Osteoblast (primary cell): ENCODE data around the gene RNF113B. TPM values are rescaled to one million over a fixed set of nuclear protein-coding genes. Genes with fewer than 3 reads are reported as not detected.

Experiments
- DNase-seq: peaks from one replicate; pipeline ENCODE4 v3.0.0; 2011; ENCODE audit warnings: low spot score, mixed read lengths; ENCODE audit not compliant: insufficient read length; ENCODE audit errors: missing footprints
- H2AFZ ChIP-seq: 2 replicates; pipeline ENCODE4 v1.6.0; 2011; ENCODE audit warnings: mild to moderate bottlenecking, low read length
- H3K27ac ChIP-seq: 2 replicates; pipeline ENCODE4 v1.5.1; 2011; ENCODE audit warnings: mild to moderate bottlenecking, low read depth, low read length, moderate library complexity
- H3K27me3 ChIP-seq: 2 replicates; pipeline ENCODE4 v1.6.0; 2012; ENCODE audit warnings: mild to moderate bottlenecking, control low read depth, inconsistent platforms, low read length, moderate library complexity; ENCODE audit not compliant: insufficient read depth
- H3K36me3 ChIP-seq: 2 replicates; pipeline ENCODE4 v1.5.1; 2011; ENCODE audit warnings: mild to moderate bottlenecking, low read length, control low read depth, moderate library complexity; ENCODE audit not compliant: insufficient read depth
- H3K4me1 ChIP-seq: 2 replicates; pipeline ENCODE4 v1.5.1; 2011; ENCODE audit warnings: mild to moderate bottlenecking, low read length, control low read depth, moderate library complexity; ENCODE audit not compliant: insufficient read depth
- H3K4me2 ChIP-seq: 2 replicates; pipeline ENCODE4 v1.6.0; 2011; ENCODE audit warnings: mild to moderate bottlenecking, low read length; ENCODE audit not compliant: insufficient read depth
- H3K4me3 ChIP-seq: fragments of 200-600 bp; sonication (generic); 3 replicates; pipeline ENCODE4 v1.5.1; 2012; ENCODE audit warnings: mild to moderate bottlenecking, low read length, inconsistent platforms; ENCODE audit not compliant: insufficient read depth
- H3K79me2 ChIP-seq: 2 replicates; pipeline ENCODE4 v1.6.0; 2012; ENCODE audit warnings: mild to moderate bottlenecking, low read length, control low read depth, inconsistent platforms; ENCODE audit not compliant: insufficient read depth
- H3K9me3 ChIP-seq: 2 replicates; pipeline ENCODE4 v1.5.1; 2011; ENCODE audit warnings: low read depth, low read length, control low read depth
- H4K20me1 ChIP-seq: 2 replicates; pipeline ENCODE4 v1.6.0; 2012; ENCODE audit warnings: mild to moderate bottlenecking, low read length, control low read depth; ENCODE audit not compliant: insufficient read depth
- CTCF ChIP-seq: IDR thresholded peaks from 2 replicates; pipeline ENCODE4 v1.5.1; 2011; ENCODE audit warnings: mild to moderate bottlenecking, low read depth, low read length, moderate library complexity; ENCODE audit errors: extremely low read depth
- total RNA-seq: library from RNA; depleted of rRNA; stranded (reverse); fragments of >200 nt; gene quantifications from 2 replicates; pipeline ENCODE4 v1.2.3, GENCODE V29; 2012

Gene RNF113B
- total RNA-seq, 1 donor, result not detected

- Histone ChIP-seq H3K27ac (peak overlapping the region; percentile 96), H3K79me2 (peaks cover 60% of the 10 kb centered on the region), H3K4me2 (peak overlapping the region; percentile 62), H2AFZ (no peak overlapping the region), H3K36me3 (no peaks in the 10 kb centered on the region), H4K20me1 (no peaks in the 10 kb centered on the region), H3K4me1 (peaks cover 47% of the 10 kb centered on the region), H3K27me3 (no peaks in the 10 kb centered on the region), H3K9me3 (no peaks in the 10 kb centered on the region), H3K4me3 (peak overlapping the region; percentile 14)
- TF ChIP-seq CTCF, result no peak
- peak; percentile 94 for DNase-seq
These were observed 3.5 kb downstream of the RNF113B start for GRCh38 chr13:98173431-98174152.

DNA sequence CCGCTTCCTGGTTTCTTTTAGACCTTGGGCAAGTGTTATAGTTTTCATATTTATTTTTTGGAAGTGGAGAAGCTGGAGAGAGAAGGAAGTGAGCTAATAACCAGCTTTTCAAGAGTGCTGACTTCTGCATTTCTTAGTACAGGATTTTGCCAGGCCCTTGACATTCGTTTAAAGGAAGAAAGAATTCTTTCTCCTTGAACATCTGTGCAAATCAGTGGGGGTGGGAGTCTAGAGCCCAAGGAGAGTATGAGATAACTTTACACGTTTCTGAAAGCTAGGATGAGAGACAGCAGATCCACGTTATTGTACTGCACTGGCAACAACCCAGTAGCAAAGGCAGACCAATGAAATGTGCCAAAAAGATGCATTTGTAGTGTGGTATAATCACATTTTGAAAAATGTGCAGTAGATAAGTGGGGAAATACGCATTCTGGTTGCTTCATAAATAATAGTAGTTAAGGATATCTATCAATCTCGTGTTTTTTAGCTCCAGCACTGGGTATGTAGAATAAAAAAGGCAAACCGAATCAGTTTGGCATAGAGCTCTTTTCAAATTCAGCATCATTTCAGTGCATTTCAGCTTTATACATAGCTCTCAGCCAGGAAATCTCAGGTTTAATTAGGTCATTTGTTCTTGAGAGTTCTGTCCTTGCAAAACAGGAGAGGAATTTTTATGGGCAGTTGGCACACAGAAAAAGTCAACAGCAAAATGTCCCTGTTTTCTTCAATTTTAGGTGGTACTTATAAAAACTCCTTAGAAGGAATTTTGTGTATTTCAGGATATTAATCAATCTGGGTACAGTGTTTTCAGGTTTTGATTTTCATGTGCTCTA, 4.3 kb downstream of the RNF113B start:
- peaks cover 47% of the 10 kb centered on the region for H3K4me1 ChIP-seq
- H3K27me3 ChIP-seq, result no peaks in the 10 kb centered on the region
- peak overlapping the region; percentile 44 for H3K4me3 ChIP-seq
- H4K20me1 ChIP-seq, result no peaks in the 10 kb centered on the region
- H3K36me3 ChIP-seq, result no peaks in the 10 kb centered on the region
- H2AFZ ChIP-seq, result peak overlapping the region; percentile 43
- TF ChIP-seq CTCF, result no peak
- no peak for DNase-seq
- H3K27ac ChIP-seq, result peak overlapping the region; percentile 96
- H3K9me3 ChIP-seq, result no peaks in the 10 kb centered on the region
- H3K79me2 ChIP-seq, result peaks cover 63% of the 10 kb centered on the region
- H3K4me2 ChIP-seq, result peak overlapping the region; percentile 62

DNA sequence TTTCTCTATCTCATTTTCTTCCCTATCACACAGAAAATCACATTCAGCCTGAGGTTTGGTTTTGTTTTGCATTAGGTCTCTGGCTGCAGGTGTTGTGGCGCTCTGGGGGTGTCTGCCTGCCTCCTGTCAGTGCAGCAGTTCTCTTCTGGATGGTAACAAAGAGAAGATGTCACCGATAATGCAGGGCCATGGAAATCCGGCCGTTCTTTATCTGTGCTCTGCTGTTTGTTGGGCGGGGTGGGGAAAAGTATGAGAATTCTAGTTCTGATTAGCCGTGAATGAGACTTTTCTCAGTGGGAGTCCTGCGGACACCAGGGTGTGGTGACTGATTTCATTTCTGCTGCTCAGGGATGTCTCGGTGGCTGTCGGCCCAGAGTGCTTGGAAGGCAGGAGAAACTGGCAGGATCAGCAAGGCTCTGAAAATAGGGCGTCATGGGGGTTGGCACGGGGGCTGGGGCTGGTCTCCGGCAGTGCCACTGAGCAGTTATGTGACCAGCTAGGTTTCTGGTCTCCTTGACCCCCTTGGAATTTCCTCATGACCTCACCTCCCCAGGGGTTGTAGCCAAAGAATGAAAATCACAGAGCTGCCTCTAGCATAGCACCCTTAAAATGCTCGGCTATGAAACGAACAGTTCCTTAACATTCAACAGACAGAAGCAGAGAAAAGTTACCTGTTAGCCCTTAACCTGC, 5.0 kb downstream of the RNF113B start:
- peak overlapping the region; percentile 43 for H2AFZ ChIP-seq
- H3K4me1 ChIP-seq, result peaks cover 47% of the 10 kb centered on the region
- peak overlapping the region; percentile 96 for H3K27ac ChIP-seq
- peak overlapping the region; percentile 62 for H3K4me2 ChIP-seq
- peaks cover 62% of the 10 kb centered on the region for H3K79me2 ChIP-seq
- H3K27me3 ChIP-seq, result no peaks in the 10 kb centered on the region
- no peaks in the 10 kb centered on the region for H4K20me1 ChIP-seq
- no peaks in the 10 kb centered on the region for H3K36me3 ChIP-seq
- peak overlapping the region; percentile 44 for H3K4me3 ChIP-seq
- H3K9me3 ChIP-seq, result no peaks in the 10 kb centered on the region
- DNase-seq, result peak; percentile 84
- no peak for TF ChIP-seq CTCF

DNA sequence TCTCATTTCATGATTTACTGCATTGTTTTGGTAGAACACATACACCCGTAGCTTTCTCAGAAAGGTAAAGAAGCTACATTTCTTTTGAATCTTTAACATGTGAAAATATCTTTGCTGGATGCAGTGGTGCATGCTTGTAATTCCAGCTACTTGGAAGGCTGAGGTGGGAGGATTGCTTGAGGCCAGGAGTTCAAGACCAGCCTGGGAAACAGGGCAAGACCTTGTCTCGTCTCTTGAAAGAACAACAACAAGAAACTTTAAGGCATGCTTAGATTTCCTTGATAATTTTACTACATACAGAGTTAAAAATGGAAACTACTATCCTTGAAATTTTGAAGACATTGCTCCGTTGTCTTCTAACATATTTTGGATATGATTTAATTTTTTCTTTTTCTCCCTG, 7.7 kb downstream of the RNF113B start:
- Histone ChIP-seq H3K4me1 (peaks cover 34% of the 10 kb centered on the region), H3K9me3 (no peaks in the 10 kb centered on the region), H2AFZ (no peak overlapping the region), H3K4me3 (no peak overlapping the region), H3K36me3 (no peaks in the 10 kb centered on the region), H3K79me2 (peaks cover 60% of the 10 kb centered on the region), H4K20me1 (peaks cover 3% of the 10 kb centered on the region), H3K27me3 (no peaks in the 10 kb centered on the region), H3K27ac (no peak overlapping the region), H3K4me2 (no peak overlapping the region)
- TF ChIP-seq CTCF, result no peak
- DNase-seq, result no peak
